GM18499 (cell line): ENCODE data around the gene GAA.
"Not testable (repeated sequence)": the region's sequence is repeated elsewhere in the genome, so short reads cannot be mapped to it uniquely, and the experiment has no call there.

Experiments used
- ATAC-seq: cut with Tn5 transposase; IDR thresholded peaks from one replicate; pipeline ENCODE4 v1.9.1; 2021; ENCODE audit warnings: moderate number of reproducible peaks; ENCODE audit not compliant: insufficient read depth, unreplicated experiment

Gene GAA

GRCh38 chr17:80082403-80083135 is 18.8 kb upstream of the GAA start:
- no peak for ATAC-seq

- ATAC-seq: no peak
Measured at GRCh38 chr17:80083136-80083661, 18.2 kb upstream of the GAA start.

- no peak for ATAC-seq
Measured at GRCh38 chr17:80084773-80085172, 16.6 kb upstream of the GAA start.

GRCh38 chr17:80086081-80086480 is 15.3 kb upstream of the GAA start:
- no peak for ATAC-seq

- no peak for ATAC-seq
Measured at GRCh38 chr17:80086616-80087015, 14.8 kb upstream of the GAA start.

- no peak for ATAC-seq
Measured at GRCh38 chr17:80087346-80088265, 13.8 kb upstream of the GAA start.

- ATAC-seq: no peak
Measured at GRCh38 chr17:80089762-80090161, 11.6 kb upstream of the GAA start.

- not testable (repeated sequence) for ATAC-seq
Measured at GRCh38 chr17:80090164-80090563, 11.2 kb upstream of the GAA start.

- ATAC-seq: no peak
Measured at GRCh38 chr17:80091376-80091775, 10.0 kb upstream of the GAA start.

GRCh38 chr17:80092959-80093358 is 8.4 kb upstream of the GAA start:
- ATAC-seq: no peak

GRCh38 chr17:80095038-80095843 is 6.1 kb upstream of the GAA start:
- ATAC-seq: no peak

- no peak for ATAC-seq
Measured at GRCh38 chr17:80095844-80096475, 5.4 kb upstream of the GAA start.

GRCh38 chr17:80096561-80097021 is 4.8 kb upstream of the GAA start:
- no peak for ATAC-seq

- ATAC-seq: no peak
Measured at GRCh38 chr17:80097127-80097621, 4.2 kb upstream of the GAA start.

- no peak for ATAC-seq
Measured at GRCh38 chr17:80097844-80098691, 3.3 kb upstream of the GAA start.

GRCh38 chr17:80099291-80100034 is 1.9 kb upstream of the GAA start:
- no peak for ATAC-seq

- ATAC-seq: no peak
Measured at GRCh38 chr17:80100035-80100323, 1.4 kb upstream of the GAA start.

- ATAC-seq: no peak
Measured at GRCh38 chr17:80101946-80102663, 724 bp downstream of the GAA start.
